GM19467 (cell line): ENCODE measurements around the gene WNT7A.
"Not testable (repeated sequence)": the region's sequence is repeated elsewhere in the genome, so short reads cannot be mapped to it uniquely, and the experiment has no call there.

ENCODE experiments used
- ATAC-seq: cut with Tn5 transposase; IDR thresholded peaks from one replicate; pipeline ENCODE4 v1.9.1; 2021; ENCODE audit warnings: mild to moderate bottlenecking, moderate library complexity; ENCODE audit not compliant: unreplicated experiment

WNT7A gene

GRCh38 chr3:13866041-13866965 is 13.6 kb downstream of the WNT7A start:
- no peak for ATAC-seq

DNA sequence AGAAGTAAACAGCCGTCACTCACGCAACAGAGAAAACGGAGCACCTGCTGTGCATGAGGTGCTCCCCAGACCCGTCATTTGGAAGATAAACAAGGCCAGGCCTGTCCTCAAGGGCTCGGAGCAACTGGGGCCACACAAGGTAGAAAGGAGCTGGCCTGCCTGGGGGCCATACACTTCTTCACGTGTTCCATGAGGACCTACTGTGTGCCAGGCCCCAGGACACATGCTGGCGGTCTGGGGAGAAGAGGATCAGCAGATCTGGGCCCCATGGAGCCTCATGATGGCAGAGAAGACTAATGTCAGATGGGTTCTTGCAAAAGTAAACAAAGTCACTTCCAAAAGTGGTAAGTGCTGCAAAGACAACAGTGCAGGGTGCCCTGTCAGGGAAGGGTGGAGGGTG is 14.3 kb downstream of the WNT7A start:
- ATAC-seq: no peak

DNA sequence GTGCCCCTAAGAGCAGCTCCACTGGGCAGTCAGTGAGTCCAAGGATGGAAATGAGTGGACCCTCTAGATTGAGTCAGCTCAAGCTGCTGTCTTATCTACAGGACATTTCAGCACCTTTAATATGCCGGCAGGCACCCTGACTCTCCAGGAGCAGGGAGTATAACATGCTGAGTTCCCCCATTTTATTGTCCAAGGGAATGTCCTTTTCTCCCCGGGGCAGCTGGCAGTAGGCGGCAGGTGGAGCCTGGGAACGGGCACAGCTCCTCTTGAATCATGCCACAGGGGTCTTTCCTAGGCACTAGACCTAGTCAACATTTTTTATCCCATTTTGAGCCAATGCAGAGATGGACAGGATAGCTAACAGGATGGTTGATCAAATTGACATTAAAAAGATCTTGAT is 14.8 kb downstream of the WNT7A start:
- no peak for ATAC-seq

GRCh38 chr3:13863965-13864595 is 15.8 kb downstream of the WNT7A start:
- ATAC-seq: no peak

DNA sequence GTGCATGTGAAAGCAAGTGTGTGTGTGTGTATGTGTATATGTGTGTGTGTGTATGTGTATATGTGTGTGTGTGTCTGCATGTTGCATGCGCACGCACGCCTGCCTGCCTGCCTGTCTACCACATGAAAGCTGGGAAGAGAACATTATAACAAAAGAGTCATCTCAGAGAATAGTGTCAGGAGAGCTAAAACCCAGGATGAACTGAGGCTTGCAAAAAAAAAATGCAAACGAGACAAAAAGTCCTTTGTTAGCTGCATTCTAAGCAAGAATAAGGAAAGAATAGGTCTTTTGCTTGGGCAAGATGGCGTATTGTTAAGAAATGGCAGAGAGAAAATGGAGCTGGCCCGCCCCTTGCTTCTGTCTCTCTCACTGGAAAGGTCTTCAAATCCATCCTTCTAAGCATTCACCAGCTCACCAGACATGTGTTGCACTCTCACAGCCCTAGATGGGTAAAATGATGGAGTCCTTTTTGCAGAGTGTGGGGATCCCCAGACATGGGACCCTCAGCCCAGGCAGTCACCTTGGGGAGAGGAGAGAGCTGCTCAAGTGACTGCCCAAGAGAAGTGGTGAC is 16.4 kb downstream of the WNT7A start:
- no peak for ATAC-seq

DNA sequence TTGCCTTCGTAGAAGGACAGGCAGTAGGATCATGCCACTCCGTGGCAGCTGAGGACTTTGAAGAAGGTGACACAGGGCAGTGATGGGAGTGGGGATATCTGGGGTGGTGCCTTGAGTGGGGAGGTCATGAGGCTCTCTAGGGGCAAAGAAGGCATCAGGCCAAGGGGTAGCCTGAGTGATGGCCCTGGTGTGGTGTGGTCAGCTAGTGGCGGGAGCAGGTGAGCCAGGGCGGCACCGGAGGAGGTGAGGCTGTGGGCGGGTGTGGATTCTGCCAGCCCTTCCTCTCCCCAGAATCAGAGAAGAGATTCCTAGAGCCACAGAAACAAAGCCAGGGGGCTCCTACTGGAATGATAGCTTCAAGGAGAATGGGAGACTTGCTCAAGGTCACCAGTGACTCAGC is 18.4 kb downstream of the WNT7A start:
- no peak for ATAC-seq

GRCh38 chr3:13860001-13860400 is 19.9 kb downstream of the WNT7A start:
- no peak for ATAC-seq

DNA sequence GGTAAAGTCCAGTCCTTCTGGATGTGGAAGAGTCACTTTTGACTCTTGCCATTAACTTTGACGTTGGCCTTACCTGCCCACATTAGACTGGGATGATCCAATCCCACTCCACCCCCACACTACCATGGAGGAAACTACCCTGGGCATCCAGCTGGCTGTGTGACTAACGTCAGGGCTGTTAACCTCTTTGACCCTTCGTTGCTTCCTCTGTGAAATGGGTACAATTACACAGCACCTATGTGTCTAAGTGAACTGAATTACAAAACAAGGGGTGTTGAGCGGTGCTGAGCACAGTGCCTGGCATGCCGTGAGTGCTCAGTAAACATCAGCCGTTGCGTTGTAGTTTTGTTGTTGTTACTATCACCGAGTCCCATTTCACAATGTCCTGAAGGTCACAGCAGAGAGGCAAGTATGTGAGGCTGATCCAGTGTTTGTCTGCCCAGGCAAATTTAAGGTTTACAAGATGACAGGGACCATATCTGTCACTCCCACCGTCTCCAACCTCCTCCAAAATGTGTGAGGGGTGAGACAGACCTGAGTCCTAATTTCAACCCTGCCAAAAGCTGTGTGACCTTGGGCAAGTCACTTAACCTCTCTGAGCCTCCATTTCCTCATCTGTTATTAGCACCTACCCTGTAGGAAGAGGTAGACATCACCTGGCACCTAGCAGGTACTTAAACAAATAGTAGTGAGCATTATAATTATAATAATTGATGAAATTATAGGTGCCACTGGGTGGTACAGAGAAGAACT is 20.9 kb downstream of the WNT7A start:
- no peak for ATAC-seq

GRCh38 chr3:13857702-13858380 is 22.0 kb downstream of the WNT7A start:
- no peak for ATAC-seq

- not testable (repeated sequence) for ATAC-seq
These were observed 23.2 kb downstream of the WNT7A start for GRCh38 chr3:13856628-13857027.

DNA sequence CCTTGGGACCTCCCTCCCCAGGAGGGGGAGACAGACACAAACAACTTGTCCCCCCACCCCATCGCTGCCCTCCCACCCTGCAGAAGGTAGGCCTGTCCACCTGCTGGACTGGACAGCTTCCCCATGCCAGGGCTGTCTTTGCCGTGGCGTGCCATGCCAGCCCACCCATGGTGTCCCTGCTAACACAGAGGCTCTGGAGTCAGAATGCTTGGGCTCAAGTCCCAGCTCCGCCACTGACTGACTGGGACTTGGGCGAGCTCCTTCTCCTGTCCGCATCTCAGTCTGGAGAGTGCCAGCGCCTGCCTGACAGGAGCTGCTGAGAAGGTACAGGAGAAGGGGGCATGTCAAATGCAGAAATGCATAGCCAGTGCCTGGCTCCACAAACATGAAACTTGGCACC is 23.9 kb downstream of the WNT7A start:
- ATAC-seq: no peak

GRCh38 chr3:13854492-13854891 is 25.4 kb downstream of the WNT7A start:
- no peak for ATAC-seq

GRCh38 chr3:13853978-13854296 is 25.9 kb downstream of the WNT7A start:
- no peak for ATAC-seq

DNA sequence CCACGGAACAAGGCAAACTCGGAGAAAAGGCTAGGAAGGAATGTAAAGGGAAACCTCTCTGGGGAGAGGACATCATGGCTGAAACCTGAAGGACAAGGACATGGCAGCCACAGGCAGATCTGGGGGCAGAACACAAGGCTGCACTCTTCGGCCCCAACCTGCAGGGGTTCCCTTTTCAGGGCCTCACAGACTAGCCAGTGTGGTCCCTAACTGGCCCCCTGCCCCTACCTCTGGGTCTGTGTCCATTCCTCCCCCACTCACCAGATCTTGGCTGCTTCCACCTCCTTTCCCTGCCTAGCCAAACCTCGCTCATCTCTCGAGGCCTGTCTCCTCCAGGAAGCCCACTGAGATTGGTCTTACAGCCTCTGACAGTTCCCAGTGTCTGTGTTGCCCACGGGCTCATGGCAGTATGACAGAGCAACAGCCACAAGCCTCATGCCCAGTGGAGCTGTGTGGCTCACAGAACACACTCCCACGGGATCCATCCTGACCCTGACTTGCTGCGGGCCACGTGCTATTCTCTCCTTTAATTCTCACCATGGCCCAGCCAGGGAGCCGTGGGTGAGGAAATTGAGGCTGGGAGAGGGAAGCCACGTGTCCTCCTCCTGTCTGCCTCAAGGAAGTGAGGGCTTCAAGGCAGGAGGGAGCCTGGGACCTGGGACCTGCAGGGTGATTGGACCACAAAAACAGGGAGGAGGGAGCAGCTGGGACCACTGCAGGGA is 26.5 kb downstream of the WNT7A start:
- no peak for ATAC-seq

GRCh38 chr3:13852638-13853009 is 27.2 kb downstream of the WNT7A start:
- no peak for ATAC-seq

- ATAC-seq: no peak
These were observed 27.8 kb downstream of the WNT7A start for GRCh38 chr3:13851997-13852637.

- ATAC-seq: no peak
These were observed 28.6 kb downstream of the WNT7A start for GRCh38 chr3:13851091-13851849.

DNA sequence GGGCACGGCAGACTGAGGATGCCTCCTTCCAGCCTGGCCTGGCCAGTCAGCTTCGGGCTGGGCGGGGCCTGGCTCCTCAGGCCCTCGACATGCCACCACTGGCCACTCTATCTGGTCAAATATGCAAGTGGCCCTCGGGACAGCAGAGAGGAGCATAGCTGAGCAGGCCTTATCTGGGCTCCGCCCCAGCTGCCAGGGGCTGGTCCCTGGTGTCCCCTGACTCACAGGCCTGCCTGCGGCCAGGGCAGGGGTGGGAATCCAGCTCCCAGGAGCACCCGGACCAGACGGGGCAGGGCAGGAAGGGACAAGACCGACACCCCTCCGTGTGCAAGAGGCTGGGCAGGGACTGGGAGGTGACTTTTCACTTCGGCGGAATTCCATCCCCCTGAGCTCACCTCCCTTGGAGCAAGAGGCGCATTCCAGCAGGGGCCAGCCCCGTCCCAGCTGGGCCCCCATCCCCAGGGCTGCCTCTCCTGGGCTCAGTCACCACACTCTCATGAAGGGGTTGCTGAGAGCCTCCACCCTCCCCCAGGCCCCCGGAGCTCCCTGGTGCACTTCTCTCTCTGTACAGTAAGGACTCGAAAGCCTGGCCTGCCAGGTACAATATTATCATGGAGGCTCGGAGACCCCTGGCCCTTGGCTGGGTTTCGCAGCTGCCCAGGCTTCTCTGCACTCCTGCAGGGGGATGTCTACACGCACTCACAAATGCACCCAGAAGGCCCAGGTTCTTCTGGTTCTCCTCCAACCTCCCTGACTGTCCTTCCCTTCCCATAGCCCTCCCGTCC is 29.5 kb downstream of the WNT7A start:
- ATAC-seq: no peak
